Measurements from ENCODE around the gene KCNG4. TPM values are rescaled to one million over a fixed set of nuclear protein-coding genes. Genes with fewer than 3 reads are reported as not detected.

The KCNG4 gene
- total RNA-seq, 2 donors from 2014 or later: not detected

- Histone ChIP-seq H3K4me3 (no peak overlapping the region), H3K27ac (no peak overlapping the region), H3K36me3 (no peaks in the 10 kb centered on the region), H3K27me3 (no peaks in the 10 kb centered on the region), H3K4me1 (no peaks in the 10 kb centered on the region), H3K9me3 (no peaks in the 10 kb centered on the region)
- no peak for DNase-seq (ENCODE audit: low spot score)
- TF ChIP-seq CTCF (IDR thresholded peaks at IDR 0.05): no peak
Measured at GRCh38 chr16:84270071-84270470, 30.3 kb upstream of the KCNG4 start.

- DNase-seq (ENCODE audit: low spot score): no peak
- Histone ChIP-seq H3K4me3 (no peak overlapping the region), H3K4me1 (no peaks in the 10 kb centered on the region), H3K36me3 (no peaks in the 10 kb centered on the region), H3K27ac (no peak overlapping the region), H3K27me3 (no peaks in the 10 kb centered on the region), H3K9me3 (no peaks in the 10 kb centered on the region)
- no peak for TF ChIP-seq CTCF (IDR thresholded peaks at IDR 0.05)
Measured at GRCh38 chr16:84268291-84269040, 28.7 kb upstream of the KCNG4 start.

- no peak for TF ChIP-seq CTCF (IDR thresholded peaks at IDR 0.05)
- no peak overlapping the region for H3K4me3 ChIP-seq
Measured at GRCh38 chr16:84267380-84267779, 27.6 kb upstream of the KCNG4 start.

GRCh38 chr16:84266451-84266850 lies 26.6 kb upstream of the KCNG4 start:
- H3K4me1 ChIP-seq: no peaks in the 10 kb centered on the region
- H3K9me3 ChIP-seq: no peaks in the 10 kb centered on the region
- no peaks in the 10 kb centered on the region for H3K36me3 ChIP-seq
- no peak for TF ChIP-seq CTCF (IDR thresholded peaks at IDR 0.05)
- H3K4me3 ChIP-seq: no peak overlapping the region
- H3K27ac ChIP-seq: peak overlapping the region in 1 of 2 donors; percentile 18
- peak; percentile 62 for DNase-seq (ENCODE audit: low spot score)
- no peaks in the 10 kb centered on the region for H3K27me3 ChIP-seq

More at GRCh38 chr16:84267380-84267779, 27.6 kb upstream of the KCNG4 start:
- Histone ChIP-seq H3K27me3 (no peaks in the 10 kb centered on the region), H3K27ac (no peak overlapping the region), H3K36me3 (no peaks in the 10 kb centered on the region), H3K9me3 (no peaks in the 10 kb centered on the region), H3K4me1 (no peaks in the 10 kb centered on the region)
- DNase-seq (ENCODE audit: low spot score): no peak

- Histone ChIP-seq H3K4me1 (no peaks in the 10 kb centered on the region), H3K9me3 (no peaks in the 10 kb centered on the region), H3K27ac (no peak overlapping the region), H3K27me3 (no peaks in the 10 kb centered on the region), H3K4me3 (no peak overlapping the region), H3K36me3 (no peaks in the 10 kb centered on the region)
- TF ChIP-seq CTCF (IDR thresholded peaks at IDR 0.05): no peak
- no peak for DNase-seq (ENCODE audit: low spot score)
Measured at GRCh38 chr16:84262939-84263338, 23.1 kb upstream of the KCNG4 start.

- H3K27ac ChIP-seq: no peak overlapping the region
- no peaks in the 10 kb centered on the region for H3K9me3 ChIP-seq
- H3K36me3 ChIP-seq: no peaks in the 10 kb centered on the region
- no peaks in the 10 kb centered on the region for H3K27me3 ChIP-seq
- no peak for TF ChIP-seq CTCF (IDR thresholded peaks at IDR 0.05)
- H3K4me3 ChIP-seq: no peak overlapping the region
- no peaks in the 10 kb centered on the region for H3K4me1 ChIP-seq
- no peak for DNase-seq (ENCODE audit: low spot score)
Measured at GRCh38 chr16:84262031-84262430, 22.2 kb upstream of the KCNG4 start.

Measured in right atrium auricular region (tissue), 2 donors.